SK-N-SH (cell line): ENCODE data around the gene EIF3A. TPM values are rescaled to one million over a fixed set of nuclear protein-coding genes. Genes with fewer than 3 reads are reported as not detected.

ENCODE experiments used
- CTCF ChIA-PET: fragments of 300-600, 350-600 bp; formaldehyde crosslinking; extraction: SDS; loops from one replicate; lab custom pipeline; 2021; lab: Yijun Ruan, JAX
- POLR2A ChIA-PET: fragments of 350-600 bp; sonication (Branson Sonifier 250); formaldehyde crosslinking; extraction: SDS; loops from one replicate; lab custom pipeline; 2020; ENCODE audit warnings: antibody characterized with exemption, inconsistent platforms; lab: Yijun Ruan, JAX
- DNase-seq: peaks from one replicate; pipeline ENCODE4 v3.0.0; 2012
- H2AFZ ChIP-seq: fragments of 200-600 bp; sonication (generic); 2 replicates; pipeline ENCODE4 v1.8.1; 2016; ENCODE audit warnings: antibody characterized with exemption, mild to moderate bottlenecking, low read depth
- H3F3A ChIP-seq: fragments of 200-600 bp; sonication (generic); replicated peaks from 2 replicates; pipeline ENCODE3; 2016; ENCODE audit warnings: antibody characterized with exemption, mild to moderate bottlenecking; ENCODE audit not compliant: insufficient read depth
- H3K27ac ChIP-seq, 2 experiments: fragments of 200-500 bp in 1 of 2; fragments of 200-600 bp in 1 of 2; sonication (Bioruptor generic) in 1 of 2; sonication (generic), shearing (Covaris generic) in 1 of 2; 2 replicates each; pipeline versions ENCODE4 v1.5.1 to v1.6.1; 2014 to 2016; ENCODE audit warnings: low read depth in 2 of 2, inconsistent platforms in 1 of 2, low read length in 1 of 2, mild to moderate bottlenecking in 1 of 2, mixed read lengths in 1 of 2
- H3K27me3 ChIP-seq: fragments of 200-600 bp; sonication (generic), shearing (Covaris generic); 2 replicates; pipeline ENCODE4 v1.6.1; 2016; ENCODE audit warnings: mixed run types; ENCODE audit not compliant: insufficient read depth
- H3K36me3 ChIP-seq, 2 experiments: fragments of 200-500 bp in 1 of 2; fragments of 200-600 bp in 1 of 2; sonication (Bioruptor generic) in 1 of 2; sonication (generic) in 1 of 2; replicated peaks in 1 of 2; 2 replicates each; pipeline versions ENCODE3 to v1.5.1; 2014 to 2016; ENCODE audit warnings: low read length in 1 of 2, mild to moderate bottlenecking in 1 of 2; ENCODE audit not compliant: insufficient read depth in 2 of 2, control insufficient read depth in 1 of 2
- H3K4me1 ChIP-seq, 2 experiments: fragments of 200-500 bp in 1 of 2; fragments of 200-600 bp in 1 of 2; sonication (Bioruptor generic) in 1 of 2; sonication (generic), shearing (Covaris generic) in 1 of 2; 2 replicates each; pipeline versions ENCODE4 v1.5.1 to v1.6.1; 2014 to 2016; ENCODE audit warnings: low read depth in 1 of 2, low read length in 1 of 2, mixed run types in 1 of 2; ENCODE audit not compliant: insufficient read depth in 2 of 2, control insufficient read depth in 1 of 2
- H3K4me2 ChIP-seq: fragments of 200-600 bp; sonication (generic), shearing (Covaris generic); 2 replicates; pipeline ENCODE4 v1.6.1; 2017; ENCODE audit warnings: mixed run types
- H3K4me3 ChIP-seq, 2 experiments: fragments of 200-500 bp in 1 of 2; fragments of 200-600 bp in 1 of 2; sonication (Bioruptor generic) in 1 of 2; sonication (generic), shearing (Covaris generic) in 1 of 2; 2 replicates each; pipeline versions ENCODE4 v1.5.1 to v1.8.1; 2014 to 2016; ENCODE audit warnings: low read depth in 2 of 2, inconsistent platforms in 1 of 2, low read length in 1 of 2, mild to moderate bottlenecking in 1 of 2, mixed read lengths in 1 of 2, moderate library complexity in 1 of 2
- H3K79me2 ChIP-seq: fragments of 200-600 bp; sonication (generic); 2 replicates; pipeline ENCODE4 v1.8.1; 2017; ENCODE audit warnings: mild to moderate bottlenecking; ENCODE audit not compliant: insufficient read depth
- H3K9ac ChIP-seq: fragments of 200-600 bp; sonication (generic); 2 replicates; pipeline ENCODE4 v1.6.1; 2017; ENCODE audit warnings: mixed run types
- H3K9me2 ChIP-seq: fragments of 200-600 bp; sonication (generic); 2 replicates; pipeline ENCODE4 v1.6.1; 2017; ENCODE audit warnings: mixed run types
- H3K9me3 ChIP-seq: fragments of 200-600 bp; sonication (generic); 2 replicates; pipeline ENCODE4 v1.6.1; 2017; ENCODE audit warnings: mixed run types, mild to moderate bottlenecking, moderate library complexity
- H4K20me1 ChIP-seq: fragments of 200-600 bp; sonication (generic); 2 replicates; pipeline ENCODE4 v1.6.1; 2017; ENCODE audit warnings: mild to moderate bottlenecking, mixed run types; ENCODE audit not compliant: insufficient read depth
- CHD2 ChIP-seq: fragments of 150-350 bp; IDR thresholded peaks from 2 replicates; pipeline ENCODE4 v1.6.1; 2018; ENCODE audit warnings: low read length; ENCODE audit not compliant: partially characterized antibody
- CTCF ChIP-seq: fragments of 200-600 bp; sonication (generic); IDR thresholded peaks from 2 replicates; pipeline ENCODE4 v1.6.1; 2017; ENCODE audit warnings: antibody characterized with exemption, mild to moderate bottlenecking, moderate library complexity
- EZH2phosphoT487 ChIP-seq: fragments of 200-600 bp; sonication (generic); IDR thresholded peaks from 2 replicates; pipeline ENCODE4 v1.6.1; 2017; ENCODE audit warnings: low read depth, mixed run types, mild to moderate bottlenecking, antibody characterized with exemption, moderate library complexity, borderline replicate concordance
- IRF3 ChIP-seq: fragments of 150-350 bp; IDR thresholded peaks from 2 replicates; pipeline ENCODE4 v1.6.1; 2016; ENCODE audit warnings: mild to moderate bottlenecking, low read depth, low read length
- NFIC ChIP-seq: IDR thresholded peaks from 2 replicates; pipeline ENCODE4 v1.4.0; 2012; ENCODE audit warnings: borderline replicate concordance
- RAD21 ChIP-seq: IDR thresholded peaks from 2 replicates; pipeline ENCODE4 v1.6.1; 2012; ENCODE audit warnings: mild to moderate bottlenecking, low read length
- REST ChIP-seq: IDR thresholded peaks from 2 replicates; pipeline ENCODE4 v1.6.1; 2012; ENCODE audit warnings: mild to moderate bottlenecking, low read depth, low read length, moderate library complexity
- USF2 ChIP-seq: fragments of 150-350 bp; IDR thresholded peaks from 2 replicates; pipeline ENCODE4 v1.6.1; 2017; ENCODE audit warnings: antibody characterized with exemption, low read length, low read depth, borderline replicate concordance
- YY1 ChIP-seq: IDR thresholded peaks from 2 replicates; pipeline ENCODE4 v1.4.0; 2012; ENCODE audit warnings: low read depth, mild to moderate bottlenecking
- WGBS: methylation state at CpG from one replicate; pipeline ENCODE4 v1.1.6; 2017; ENCODE audit warnings: low lambda C conversion rate; 5-methylcytosine and 5-hydroxymethylcytosine counted together
- polyA plus RNA-seq, 3 experiments: library from polyadenylated mRNA; depleted of rRNA; stranded (reverse); fragments of >200 nt; gene quantifications; 2 replicates each; pipeline ENCODE4 v1.2.3, GENCODE V29; 2012
- TF ChIP-seq, protein P1 (sequence below): IDR thresholded peaks from 2 replicates; pipeline ENCODE4 v1.4.0; 2012; ENCODE audit warnings: low read depth, borderline replicate concordance
- TF ChIP-seq, protein P2 (sequence below): IDR thresholded peaks from 2 replicates; pipeline ENCODE4; 2012

Gene EIF3A
- polyA plus RNA-seq, 1 of the 3 experiments (the other 2 are of a cell fraction), result 25.8 TPM

GRCh38 chr10:119118231-119118630, 37.6 kb upstream of the EIF3A start:
- WGBS, result 90% methylated on average over 5 of the region's 5 CpGs
- ChIA-PET CTCF (no interaction called here), POLR2A (no interaction called here)
- H3K27me3 ChIP-seq, result no peaks in the 10 kb centered on the region
- no peak overlapping the region for H2AFZ ChIP-seq
- H4K20me1 ChIP-seq, result no peaks in the 10 kb centered on the region
- H3K9me3 ChIP-seq, result no peaks in the 10 kb centered on the region
- H3K36me3 ChIP-seq, result peaks cover 39 to 57% of the 10 kb centered on the region in 2 experiments
- H3K4me1 ChIP-seq, result no peaks in the 10 kb centered on the region
- TF ChIP-seq NFIC (no peak), REST (no peak), YY1 (no peak), CHD2 (no peak)
- TF ChIP-seq, protein P1, sequence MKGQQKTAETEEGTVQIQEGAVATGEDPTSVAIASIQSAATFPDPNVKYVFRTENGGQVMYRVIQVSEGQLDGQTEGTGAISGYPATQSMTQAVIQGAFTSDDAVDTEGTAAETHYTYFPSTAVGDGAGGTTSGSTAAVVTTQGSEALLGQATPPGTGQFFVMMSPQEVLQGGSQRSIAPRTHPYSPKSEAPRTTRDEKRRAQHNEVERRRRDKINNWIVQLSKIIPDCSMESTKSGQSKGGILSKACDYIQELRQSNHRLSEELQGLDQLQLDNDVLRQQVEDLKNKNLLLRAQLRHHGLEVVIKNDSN, result no peak
- no peak overlapping the region for H3K9ac ChIP-seq
- H3K4me2 ChIP-seq, result no peak overlapping the region
- no peak overlapping the region for H3K27ac ChIP-seq
- peaks cover 6% of the 10 kb centered on the region for H3F3A ChIP-seq
- no peaks in the 10 kb centered on the region for H3K9me2 ChIP-seq
- 0 out of 2 replicates have a peak, but pooled peaks cover 4% of the 10 kb centered on the region for H3K79me2 ChIP-seq
- H3K4me3 ChIP-seq, result no peak overlapping the region
- no peak for DNase-seq

DNA sequence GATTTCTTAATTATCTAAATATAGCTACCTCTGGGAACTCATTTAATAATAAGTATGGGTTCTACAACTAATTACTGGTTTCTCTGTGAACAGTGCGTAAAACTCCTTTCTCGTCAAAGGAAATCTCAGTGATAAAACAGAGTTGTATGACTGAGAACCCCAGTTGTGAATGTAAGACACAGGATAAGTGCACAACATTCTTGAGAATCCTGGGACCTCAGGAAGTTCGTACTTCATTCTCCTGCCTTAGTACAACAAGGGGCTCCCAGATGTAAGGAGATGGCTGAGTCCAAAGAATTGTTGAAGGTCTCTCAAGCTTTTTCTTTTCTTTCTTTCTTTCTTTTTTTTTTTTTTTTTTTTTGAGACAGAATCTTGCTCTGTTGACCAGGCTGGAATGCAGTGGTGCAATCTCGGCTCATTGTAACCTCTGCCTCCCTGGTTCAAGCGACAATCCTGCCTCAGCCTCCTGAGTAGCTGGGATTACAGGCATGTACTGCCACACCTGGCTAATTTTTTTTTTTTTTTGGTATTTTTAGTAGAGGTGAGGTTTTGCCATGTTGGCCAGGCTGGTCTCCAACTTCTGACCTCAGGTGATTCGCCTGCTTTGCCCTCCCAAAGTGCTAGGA, 35.8 kb upstream of the EIF3A start:
- no peak overlapping the region for H3K9ac ChIP-seq
- no peaks in the 10 kb centered on the region for H4K20me1 ChIP-seq
- CTCF ChIA-PET, result no interaction called here
- H3F3A ChIP-seq, result peaks cover 13% of the 10 kb centered on the region
- H3K9me3 ChIP-seq, result no peaks in the 10 kb centered on the region
- no peak overlapping the region for H3K27ac ChIP-seq
- no peak overlapping the region for H3K4me2 ChIP-seq
- POLR2A ChIA-PET, result no interaction called here
- H2AFZ ChIP-seq, result no peak overlapping the region
- no peak overlapping the region for H3K4me3 ChIP-seq
- H3K79me2 ChIP-seq, result 0 out of 2 replicates have a peak, but pooled peaks cover under 1% of the 10 kb centered on the region
- H3K36me3 ChIP-seq, result peaks cover 42 to 60% of the 10 kb centered on the region in 2 experiments
- no peaks in the 10 kb centered on the region for H3K9me2 ChIP-seq
- H3K4me1 ChIP-seq, result no peaks in the 10 kb centered on the region
- 96% methylated on average over 6 of the region's 6 CpGs for WGBS
- DNase-seq, result no peak
- no peaks in the 10 kb centered on the region for H3K27me3 ChIP-seq
- TF ChIP-seq USF2, result no peak
- TF ChIP-seq IRF3, result no peak
- TF ChIP-seq CTCF, result no peak
- TF ChIP-seq EZH2phosphoT487, result no peak
- no peak for TF ChIP-seq CHD2
- no peak for TF ChIP-seq RAD21
- TF ChIP-seq REST, result no peak
- TF ChIP-seq, protein P2, sequence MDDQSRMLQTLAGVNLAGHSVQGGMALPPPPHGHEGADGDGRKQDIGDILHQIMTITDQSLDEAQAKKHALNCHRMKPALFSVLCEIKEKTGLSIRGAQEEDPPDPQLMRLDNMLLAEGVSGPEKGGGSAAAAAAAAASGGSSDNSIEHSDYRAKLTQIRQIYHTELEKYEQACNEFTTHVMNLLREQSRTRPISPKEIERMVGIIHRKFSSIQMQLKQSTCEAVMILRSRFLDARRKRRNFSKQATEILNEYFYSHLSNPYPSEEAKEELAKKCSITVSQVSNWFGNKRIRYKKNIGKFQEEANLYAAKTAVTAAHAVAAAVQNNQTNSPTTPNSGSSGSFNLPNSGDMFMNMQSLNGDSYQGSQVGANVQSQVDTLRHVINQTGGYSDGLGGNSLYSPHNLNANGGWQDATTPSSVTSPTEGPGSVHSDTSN, result no peak
